ENCODE measurements around the gene EFCAB8. TPM values are rescaled to one million over a fixed set of nuclear protein-coding genes. Genes with fewer than 3 reads are reported as not detected.

EFCAB8 gene
- total RNA-seq, 1 experiment from 2014 or later = 1.8 TPM

DNA sequence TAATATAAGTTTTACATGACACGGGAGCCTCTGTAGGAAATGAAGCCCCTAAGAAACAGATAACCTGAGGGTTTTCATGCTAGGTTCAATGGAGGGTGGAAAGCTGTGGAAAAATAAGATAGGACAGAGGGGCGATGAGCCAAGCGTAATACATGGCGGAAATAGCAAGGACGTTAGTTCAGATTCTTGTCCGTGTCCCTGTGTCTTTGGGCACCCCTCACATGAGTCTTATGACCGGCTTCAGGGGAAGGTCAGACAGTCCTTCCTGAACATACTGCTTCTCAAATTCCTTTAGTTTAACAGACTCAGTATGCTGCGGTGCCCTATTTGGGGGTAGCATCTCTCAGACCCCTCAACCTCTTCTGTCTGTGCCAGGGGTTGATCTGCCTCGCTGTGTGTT lies 20.8 kb downstream of the EFCAB8 start:
- no peak for TF ChIP-seq CTCF (IDR thresholded peaks at IDR 0.05; ENCODE audit: insufficient read depth in 1 of 2, low read depth in 1 of 2, low read length in 1 of 2, severe bottlenecking in 1 of 2, unreplicated experiment in 1 of 2)
- no peaks in the 10 kb centered on the region for H3K27me3 Mint-ChIP-seq (ENCODE audit: insufficient read depth, unreplicated experiment)
- Histone ChIP-seq H3K36me3 (ENCODE audit: control insufficient read depth, insufficient read depth, low read length) (no peaks in the 10 kb centered on the region), H3K4me1 (no peaks in the 10 kb centered on the region), H3K9me3 (no peaks in the 10 kb centered on the region), H3K27me3 (replicated peaks; ENCODE audit: control insufficient read depth, insufficient read depth, low read length) (no peaks in the 10 kb centered on the region), H3K4me3 (ENCODE audit: low read depth, low read length) (no peak overlapping the region)
- no peak overlapping the region for H3K27ac Mint-ChIP-seq (ENCODE audit: unreplicated experiment)
- H3K4me1 Mint-ChIP-seq (ENCODE audit: low read depth, unreplicated experiment) = no peaks in the 10 kb centered on the region
- no peaks in the 10 kb centered on the region for H3K9me3 Mint-ChIP-seq (ENCODE audit: unreplicated experiment)
- ChIA-PET CTCF (no interaction called here), POLR2A (no interaction called here)
- no peak overlapping the region for H3K4me3 Mint-ChIP-seq (ENCODE audit: unreplicated experiment)
- no peak for DNase-seq
- no TSS peak for BruUV-seq (replicated peaks)
- H3K36me3 Mint-ChIP-seq (ENCODE audit: insufficient read depth, unreplicated experiment) = no peaks in the 10 kb centered on the region
- intact Hi-C loops (cut with micrococcal nuclease; ENCODE audit: unreplicated experiment) = no loop called here

DNA sequence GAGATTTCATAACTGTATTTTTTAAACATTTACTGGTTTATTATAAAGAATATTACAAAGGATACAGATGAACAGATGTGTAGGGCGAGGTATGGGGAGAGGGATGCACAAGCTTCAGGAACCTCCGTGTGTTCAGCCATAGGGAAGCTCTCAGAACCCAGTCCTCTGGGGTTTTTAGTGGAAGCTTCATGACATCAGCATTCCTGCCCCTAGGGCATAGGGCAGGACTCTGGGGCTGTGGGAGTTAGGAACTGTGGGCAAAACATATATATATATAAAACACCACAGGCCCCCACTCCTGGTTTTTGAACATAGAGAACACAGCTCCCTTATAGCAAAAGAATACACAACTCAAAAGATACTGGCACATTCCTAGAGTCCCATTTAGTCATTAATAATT lies 21.9 kb downstream of the EFCAB8 start:
- intact Hi-C loops (cut with micrococcal nuclease; ENCODE audit: unreplicated experiment) = no loop called here
- POLR2A ChIA-PET = no interaction called here
- Histone ChIP-seq H3K4me1 (no peaks in the 10 kb centered on the region), H3K9me3 (no peaks in the 10 kb centered on the region), H3K36me3 (ENCODE audit: control insufficient read depth, insufficient read depth, low read length) (no peaks in the 10 kb centered on the region), H3K4me3 (ENCODE audit: low read depth, low read length) (no peak overlapping the region), H3K27me3 (replicated peaks; ENCODE audit: control insufficient read depth, insufficient read depth, low read length) (no peaks in the 10 kb centered on the region)
- TF ChIP-seq CTCF (IDR thresholded peaks at IDR 0.05; ENCODE audit: insufficient read depth in 1 of 2, low read depth in 1 of 2, low read length in 1 of 2, severe bottlenecking in 1 of 2, unreplicated experiment in 1 of 2) = no peak
- DNase-seq = no peak
- no peaks in the 10 kb centered on the region for H3K9me3 Mint-ChIP-seq (ENCODE audit: unreplicated experiment)
- no TSS peak for BruUV-seq (replicated peaks)
- H3K36me3 Mint-ChIP-seq (ENCODE audit: insufficient read depth, unreplicated experiment) = no peaks in the 10 kb centered on the region
- CTCF ChIA-PET = interaction anchor here (1.0 to 1.2 kb wide), 2 partner anchors 21 to 24 kb away, joined by 5 read pairs; no protein-coding TSS in a partner anchor
- H3K27me3 Mint-ChIP-seq (ENCODE audit: insufficient read depth, unreplicated experiment) = no peaks in the 10 kb centered on the region
- no peak overlapping the region for H3K27ac Mint-ChIP-seq (ENCODE audit: unreplicated experiment)
- no peak overlapping the region for H3K4me3 Mint-ChIP-seq (ENCODE audit: unreplicated experiment)
- no peaks in the 10 kb centered on the region for H3K4me1 Mint-ChIP-seq (ENCODE audit: low read depth, unreplicated experiment)

GRCh38 chr20:32883081-32883480 lies 24.4 kb downstream of the EFCAB8 start:
- no peak for DNase-seq
- no peaks in the 10 kb centered on the region for H3K9me3 ChIP-seq
- H3K4me3 ChIP-seq (ENCODE audit: low read depth, low read length) = no peak overlapping the region
- Mint-ChIP-seq H3K4me1 (ENCODE audit: low read depth, unreplicated experiment) (no peaks in the 10 kb centered on the region), H3K9me3 (ENCODE audit: unreplicated experiment) (no peaks in the 10 kb centered on the region), H3K4me3 (ENCODE audit: unreplicated experiment) (no peak overlapping the region), H3K36me3 (ENCODE audit: insufficient read depth, unreplicated experiment) (no peaks in the 10 kb centered on the region), H3K27me3 (ENCODE audit: insufficient read depth, unreplicated experiment) (no peaks in the 10 kb centered on the region), H3K27ac (ENCODE audit: unreplicated experiment) (no peak overlapping the region)
- intact Hi-C loops (cut with micrococcal nuclease; ENCODE audit: unreplicated experiment) = no loop called here
- ChIA-PET POLR2A (no interaction called here), CTCF (no interaction called here)
- no peaks in the 10 kb centered on the region for H3K36me3 ChIP-seq (ENCODE audit: control insufficient read depth, insufficient read depth, low read length)
- no peaks in the 10 kb centered on the region for H3K27me3 ChIP-seq (replicated peaks; ENCODE audit: control insufficient read depth, insufficient read depth, low read length)
- no peaks in the 10 kb centered on the region for H3K4me1 ChIP-seq
- no TSS peak for BruUV-seq (replicated peaks)
- TF ChIP-seq CTCF (IDR thresholded peaks at IDR 0.05; ENCODE audit: insufficient read depth in 1 of 2, low read depth in 1 of 2, low read length in 1 of 2, severe bottlenecking in 1 of 2, unreplicated experiment in 1 of 2) = no peak

Measured in Caco-2 (cell line).